Measurements from ENCODE around the gene TRAK2.

DNA sequence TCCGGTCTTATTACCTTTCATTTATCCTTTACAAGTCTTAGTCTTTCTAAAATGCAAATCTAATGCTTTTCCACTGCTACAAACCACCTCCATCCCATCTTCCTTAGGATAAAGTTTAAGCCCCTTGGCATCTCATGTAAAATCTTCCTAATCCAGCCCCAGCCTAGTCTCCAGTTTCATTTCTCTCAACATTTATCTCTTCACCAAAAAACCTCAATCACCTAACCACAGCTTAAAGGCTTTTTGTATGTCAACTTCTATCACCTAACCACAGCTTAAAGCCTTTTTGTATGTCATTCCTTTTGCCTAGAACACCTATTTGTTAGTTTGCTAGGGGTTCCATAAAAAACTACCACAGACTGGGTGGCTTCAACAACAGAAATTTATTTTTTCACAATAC, 4.2 kb downstream of the TRAK2 start:
- TF ChIP-seq, protein P1, sequence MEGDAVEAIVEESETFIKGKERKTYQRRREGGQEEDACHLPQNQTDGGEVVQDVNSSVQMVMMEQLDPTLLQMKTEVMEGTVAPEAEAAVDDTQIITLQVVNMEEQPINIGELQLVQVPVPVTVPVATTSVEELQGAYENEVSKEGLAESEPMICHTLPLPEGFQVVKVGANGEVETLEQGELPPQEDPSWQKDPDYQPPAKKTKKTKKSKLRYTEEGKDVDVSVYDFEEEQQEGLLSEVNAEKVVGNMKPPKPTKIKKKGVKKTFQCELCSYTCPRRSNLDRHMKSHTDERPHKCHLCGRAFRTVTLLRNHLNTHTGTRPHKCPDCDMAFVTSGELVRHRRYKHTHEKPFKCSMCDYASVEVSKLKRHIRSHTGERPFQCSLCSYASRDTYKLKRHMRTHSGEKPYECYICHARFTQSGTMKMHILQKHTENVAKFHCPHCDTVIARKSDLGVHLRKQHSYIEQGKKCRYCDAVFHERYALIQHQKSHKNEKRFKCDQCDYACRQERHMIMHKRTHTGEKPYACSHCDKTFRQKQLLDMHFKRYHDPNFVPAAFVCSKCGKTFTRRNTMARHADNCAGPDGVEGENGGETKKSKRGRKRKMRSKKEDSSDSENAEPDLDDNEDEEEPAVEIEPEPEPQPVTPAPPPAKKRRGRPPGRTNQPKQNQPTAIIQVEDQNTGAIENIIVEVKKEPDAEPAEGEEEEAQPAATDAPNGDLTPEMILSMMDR (IDR thresholded peaks at IDR 0.05), result no peak
- TF ChIP-seq POLR2A (IDR thresholded peaks at IDR 0.05), result no peak

All from heart left ventricle (tissue), 13 donors.